Measurements from ENCODE around the gene BCL3. TPM values are rescaled to one million over a fixed set of nuclear protein-coding genes. Genes with fewer than 3 reads are reported as not detected.
A peak's percentile ranks its signal among the peaks of the same experiment; 100 is the strongest.

Gene BCL3
- total and polyA plus RNA-seq, 10 of the 15 experiments (the other 5 are each of a cell fraction or from before 2014, with no cell fraction given) = 0.55 to 22.7 (median 3.6) TPM

DNA sequence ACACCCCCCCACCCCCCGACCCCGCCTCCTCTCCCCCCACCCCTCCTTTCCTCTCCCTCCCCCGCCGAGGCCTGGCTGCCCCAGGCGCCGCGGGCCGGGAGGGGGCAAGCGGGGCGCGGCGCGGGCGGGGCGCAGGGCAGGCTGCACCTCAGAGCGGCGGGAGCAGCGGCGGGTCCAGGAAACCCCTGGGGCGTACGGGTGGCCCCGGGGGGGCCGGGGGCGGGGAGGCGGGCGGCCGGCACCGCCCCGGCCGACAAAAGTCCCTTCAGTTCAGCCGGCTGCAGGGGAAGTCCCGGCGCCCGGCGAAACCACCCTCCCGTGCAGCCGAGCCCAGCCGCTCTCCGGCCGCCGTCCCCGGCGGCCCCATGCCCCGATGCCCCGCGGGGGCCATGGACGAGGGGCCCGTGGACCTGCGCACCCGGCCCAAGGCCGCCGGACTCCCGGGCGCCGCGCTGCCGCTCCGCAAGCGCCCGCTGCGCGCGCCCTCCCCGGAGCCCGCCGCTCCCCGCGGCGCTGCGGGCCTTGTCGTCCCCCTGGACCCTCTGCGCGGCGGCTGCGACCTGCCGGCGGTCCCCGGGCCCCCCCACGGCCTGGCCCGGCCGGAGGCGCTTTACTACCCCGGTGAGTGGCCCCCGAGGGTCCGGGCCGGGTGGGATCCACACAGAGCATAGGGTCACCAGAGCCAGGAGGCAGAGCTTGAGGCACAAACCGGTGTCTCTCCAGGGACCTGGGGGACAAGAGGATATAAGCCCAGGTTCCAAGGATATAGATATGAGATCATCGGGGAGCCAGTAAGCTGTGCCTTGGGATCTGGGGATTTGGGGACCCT is at the start of gene BCL3 (continued):
- TF ChIP-seq, protein P1, sequence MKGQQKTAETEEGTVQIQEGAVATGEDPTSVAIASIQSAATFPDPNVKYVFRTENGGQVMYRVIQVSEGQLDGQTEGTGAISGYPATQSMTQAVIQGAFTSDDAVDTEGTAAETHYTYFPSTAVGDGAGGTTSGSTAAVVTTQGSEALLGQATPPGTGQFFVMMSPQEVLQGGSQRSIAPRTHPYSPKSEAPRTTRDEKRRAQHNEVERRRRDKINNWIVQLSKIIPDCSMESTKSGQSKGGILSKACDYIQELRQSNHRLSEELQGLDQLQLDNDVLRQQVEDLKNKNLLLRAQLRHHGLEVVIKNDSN (IDR thresholded peaks at IDR 0.05; ENCODE audit: borderline replicate concordance, extremely low read length, insufficient read depth, low read depth, low read length) = no peak
- TF ChIP-seq, protein P2, sequence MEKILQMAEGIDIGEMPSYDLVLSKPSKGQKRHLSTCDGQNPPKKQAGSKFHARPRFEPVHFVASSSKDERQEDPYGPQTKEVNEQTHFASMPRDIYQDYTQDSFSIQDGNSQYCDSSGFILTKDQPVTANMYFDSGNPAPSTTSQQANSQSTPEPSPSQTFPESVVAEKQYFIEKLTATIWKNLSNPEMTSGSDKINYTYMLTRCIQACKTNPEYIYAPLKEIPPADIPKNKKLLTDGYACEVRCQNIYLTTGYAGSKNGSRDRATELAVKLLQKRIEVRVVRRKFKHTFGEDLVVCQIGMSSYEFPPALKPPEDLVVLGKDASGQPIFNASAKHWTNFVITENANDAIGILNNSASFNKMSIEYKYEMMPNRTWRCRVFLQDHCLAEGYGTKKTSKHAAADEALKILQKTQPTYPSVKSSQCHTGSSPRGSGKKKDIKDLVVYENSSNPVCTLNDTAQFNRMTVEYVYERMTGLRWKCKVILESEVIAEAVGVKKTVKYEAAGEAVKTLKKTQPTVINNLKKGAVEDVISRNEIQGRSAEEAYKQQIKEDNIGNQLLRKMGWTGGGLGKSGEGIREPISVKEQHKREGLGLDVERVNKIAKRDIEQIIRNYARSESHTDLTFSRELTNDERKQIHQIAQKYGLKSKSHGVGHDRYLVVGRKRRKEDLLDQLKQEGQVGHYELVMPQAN (conservative IDR thresholded peaks at IDR 0.05) = peak; percentile 61; the same call in 1 of the 2 replicates
- TF ChIP-seq ZBED1 (IDR thresholded peaks at IDR 0.05; ENCODE audit: borderline replicate concordance) = no peak
- no peak for TF ChIP-seq ESRRA (IDR thresholded peaks at IDR 0.05; ENCODE audit: low read length)
- no peak for TF ChIP-seq TCF7 (IDR thresholded peaks at IDR 0.05; ENCODE audit: borderline replicate concordance)
- TF ChIP-seq IKZF1 (conservative IDR thresholded peaks at IDR 0.05) = peak; percentile 62
- TF ChIP-seq, protein P3, sequence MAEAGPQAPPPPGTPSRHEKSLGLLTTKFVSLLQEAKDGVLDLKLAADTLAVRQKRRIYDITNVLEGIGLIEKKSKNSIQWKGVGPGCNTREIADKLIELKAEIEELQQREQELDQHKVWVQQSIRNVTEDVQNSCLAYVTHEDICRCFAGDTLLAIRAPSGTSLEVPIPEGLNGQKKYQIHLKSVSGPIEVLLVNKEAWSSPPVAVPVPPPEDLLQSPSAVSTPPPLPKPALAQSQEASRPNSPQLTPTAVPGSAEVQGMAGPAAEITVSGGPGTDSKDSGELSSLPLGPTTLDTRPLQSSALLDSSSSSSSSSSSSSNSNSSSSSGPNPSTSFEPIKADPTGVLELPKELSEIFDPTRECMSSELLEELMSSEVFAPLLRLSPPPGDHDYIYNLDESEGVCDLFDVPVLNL (IDR thresholded peaks at IDR 0.05; ENCODE audit: low read depth, low read length) = no peak
- no peak for TF ChIP-seq BCL11A (IDR thresholded peaks at IDR 0.05; ENCODE audit: low read depth, low read length)
- TF ChIP-seq POLR2AphosphoS5 (IDR thresholded peaks at IDR 0.05; ENCODE audit: low read length) = peak; percentile 41; the same call in 1 of the 2 replicates
- TF ChIP-seq, protein P4, sequence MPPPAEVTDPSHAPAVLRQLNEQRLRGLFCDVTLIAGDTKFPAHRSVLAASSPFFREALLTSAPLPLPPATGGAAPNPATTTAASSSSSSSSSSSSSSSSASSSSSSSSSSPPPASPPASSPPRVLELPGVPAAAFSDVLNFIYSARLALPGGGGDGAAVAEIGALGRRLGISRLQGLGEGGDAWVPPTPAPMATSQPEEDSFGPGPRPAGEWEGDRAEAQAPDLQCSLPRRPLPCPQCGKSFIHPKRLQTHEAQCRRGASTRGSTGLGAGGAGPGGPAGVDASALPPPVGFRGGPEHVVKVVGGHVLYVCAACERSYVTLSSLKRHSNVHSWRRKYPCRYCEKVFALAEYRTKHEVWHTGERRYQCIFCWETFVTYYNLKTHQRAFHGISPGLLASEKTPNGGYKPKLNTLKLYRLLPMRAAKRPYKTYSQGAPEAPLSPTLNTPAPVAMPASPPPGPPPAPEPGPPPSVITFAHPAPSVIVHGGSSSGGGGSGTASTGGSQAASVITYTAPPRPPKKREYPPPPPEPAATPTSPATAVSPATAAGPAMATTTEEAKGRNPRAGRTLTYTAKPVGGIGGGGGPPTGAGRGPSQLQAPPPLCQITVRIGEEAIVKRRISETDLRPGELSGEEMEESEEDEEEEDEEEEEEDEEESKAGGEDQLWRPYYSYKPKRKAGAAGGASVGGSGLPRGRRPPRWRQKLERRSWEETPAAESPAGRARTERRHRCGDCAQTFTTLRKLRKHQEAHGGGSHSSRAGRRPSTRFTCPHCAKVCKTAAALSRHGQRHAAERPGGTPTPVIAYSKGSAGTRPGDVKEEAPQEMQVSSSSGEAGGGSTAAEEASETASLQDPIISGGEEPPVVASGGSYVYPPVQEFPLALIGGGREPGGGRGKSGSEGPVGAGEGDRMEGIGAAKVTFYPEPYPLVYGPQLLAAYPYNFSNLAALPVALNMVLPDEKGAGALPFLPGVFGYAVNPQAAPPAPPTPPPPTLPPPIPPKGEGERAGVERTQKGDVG (CRISPR knock-in tag; IDR thresholded peaks at IDR 0.05) = no peak
- TF ChIP-seq, protein P5, sequence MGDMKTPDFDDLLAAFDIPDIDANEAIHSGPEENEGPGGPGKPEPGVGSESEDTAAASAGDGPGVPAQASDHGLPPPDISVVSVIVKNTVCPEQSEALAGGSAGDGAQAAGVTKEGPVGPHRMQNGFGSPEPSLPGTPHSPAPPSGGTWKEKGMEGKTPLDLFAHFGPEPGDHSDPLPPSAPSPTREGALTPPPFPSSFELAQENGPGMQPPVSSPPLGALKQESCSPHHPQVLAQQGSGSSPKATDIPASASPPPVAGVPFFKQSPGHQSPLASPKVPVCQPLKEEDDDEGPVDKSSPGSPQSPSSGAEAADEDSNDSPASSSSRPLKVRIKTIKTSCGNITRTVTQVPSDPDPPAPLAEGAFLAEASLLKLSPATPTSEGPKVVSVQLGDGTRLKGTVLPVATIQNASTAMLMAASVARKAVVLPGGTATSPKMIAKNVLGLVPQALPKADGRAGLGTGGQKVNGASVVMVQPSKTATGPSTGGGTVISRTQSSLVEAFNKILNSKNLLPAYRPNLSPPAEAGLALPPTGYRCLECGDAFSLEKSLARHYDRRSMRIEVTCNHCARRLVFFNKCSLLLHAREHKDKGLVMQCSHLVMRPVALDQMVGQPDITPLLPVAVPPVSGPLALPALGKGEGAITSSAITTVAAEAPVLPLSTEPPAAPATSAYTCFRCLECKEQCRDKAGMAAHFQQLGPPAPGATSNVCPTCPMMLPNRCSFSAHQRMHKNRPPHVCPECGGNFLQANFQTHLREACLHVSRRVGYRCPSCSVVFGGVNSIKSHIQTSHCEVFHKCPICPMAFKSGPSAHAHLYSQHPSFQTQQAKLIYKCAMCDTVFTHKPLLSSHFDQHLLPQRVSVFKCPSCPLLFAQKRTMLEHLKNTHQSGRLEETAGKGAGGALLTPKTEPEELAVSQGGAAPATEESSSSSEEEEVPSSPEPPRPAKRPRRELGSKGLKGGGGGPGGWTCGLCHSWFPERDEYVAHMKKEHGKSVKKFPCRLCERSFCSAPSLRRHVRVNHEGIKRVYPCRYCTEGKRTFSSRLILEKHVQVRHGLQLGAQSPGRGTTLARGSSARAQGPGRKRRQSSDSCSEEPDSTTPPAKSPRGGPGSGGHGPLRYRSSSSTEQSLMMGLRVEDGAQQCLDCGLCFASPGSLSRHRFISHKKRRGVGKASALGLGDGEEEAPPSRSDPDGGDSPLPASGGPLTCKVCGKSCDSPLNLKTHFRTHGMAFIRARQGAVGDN (IDR thresholded peaks at IDR 0.05) = 0 out of 2 replicates have a peak, but pooled peaks have one; percentile 49
- no peak for TF ChIP-seq RCOR1 (conservative IDR thresholded peaks at IDR 0.05; ENCODE audit: low read depth, low read length)
- TF ChIP-seq ZNF207 (IDR thresholded peaks at IDR 0.05; ENCODE audit: borderline replicate concordance) = no peak
- TF ChIP-seq MEF2A (IDR thresholded peaks at IDR 0.05; ENCODE audit: insufficient read depth, low read depth, low read length) = no peak
- peak; percentile 87 for TF ChIP-seq GATAD2B (conservative IDR thresholded peaks at IDR 0.05; ENCODE audit: low read depth)
- peak; percentile 76 for TF ChIP-seq BACH1 (IDR thresholded peaks at IDR 0.05; ENCODE audit: borderline replicate concordance)
